HG02870 (cell line): Measurements from ENCODE around the gene BCL10.
"Not testable (repeated sequence)": the region's sequence is repeated elsewhere in the genome, so short reads cannot be mapped to it uniquely, and the experiment has no call there.

Source experiments
- ATAC-seq: cut with Tn5 transposase; IDR thresholded peaks from one replicate; pipeline ENCODE4 v1.9.1; 2021; ENCODE audit warnings: mild to moderate bottlenecking, moderate library complexity; ENCODE audit not compliant: unreplicated experiment

BCL10 gene

GRCh38 chr1:85268801-85269585 is 7.4 kb downstream of the BCL10 start:
- ATAC-seq: no peak

- ATAC-seq: no peak
Measured at GRCh38 chr1:85267313-85267712, 9.1 kb downstream of the BCL10 start.

- no peak for ATAC-seq
Measured at GRCh38 chr1:85264150-85264549, 12.3 kb downstream of the BCL10 start.

GRCh38 chr1:85262985-85263384 is 13.4 kb downstream of the BCL10 start:
- no peak for ATAC-seq

GRCh38 chr1:85259912-85260274 is 16.5 kb downstream of the BCL10 start:
- ATAC-seq: no peak

GRCh38 chr1:85259118-85259911 is 17.1 kb downstream of the BCL10 start, which contains the start of gene C1orf52:
Gene C1orf52, minus strand, starts transcription at chr1:85259662. Its CDS starts 29 bp downstream, at chr1:85259633.
- peak; percentile 98 for ATAC-seq

GRCh38 chr1:85258536-85259117 is 17.8 kb downstream of the BCL10 start:
- ATAC-seq: no peak

- ATAC-seq: not testable (repeated sequence)
Measured at GRCh38 chr1:85249042-85249441, 27.4 kb downstream of the BCL10 start.

- ATAC-seq: no peak
Measured at GRCh38 chr1:85245891-85246290, 30.5 kb downstream of the BCL10 start.

- ATAC-seq: no peak
Measured at GRCh38 chr1:85245456-85245855, 31.0 kb downstream of the BCL10 start.

GRCh38 chr1:85244271-85245061 is 32.0 kb downstream of the BCL10 start:
- ATAC-seq: no peak

GRCh38 chr1:85243372-85243771 is 33.1 kb downstream of the BCL10 start:
- ATAC-seq: no peak

GRCh38 chr1:85240643-85241042 is 35.8 kb downstream of the BCL10 start:
- ATAC-seq: no peak

- ATAC-seq: no peak
Measured at GRCh38 chr1:85240174-85240601, 36.2 kb downstream of the BCL10 start.

GRCh38 chr1:85237613-85238012 is 38.8 kb downstream of the BCL10 start:
- no peak for ATAC-seq

GRCh38 chr1:85230305-85230977 is 46.0 kb downstream of the BCL10 start:
- ATAC-seq: no peak

GRCh38 chr1:85229574-85230097 is 46.8 kb downstream of the BCL10 start:
- no peak for ATAC-seq

- ATAC-seq: no peak
Measured at GRCh38 chr1:85228972-85229371, 47.5 kb downstream of the BCL10 start.

- ATAC-seq: no peak
Measured at GRCh38 chr1:85225624-85226380, 50.6 kb downstream of the BCL10 start.
